GM12892 (cell line): Measurements from ENCODE around the gene MMP14.

Experiments
- POLR2A ChIP-seq: IDR thresholded peaks from 2 replicates; pipeline ENCODE4 v1.6.1; 2011; ENCODE audit warnings: low read depth, low read length, control low read depth
- TAF1 ChIP-seq: IDR thresholded peaks from 2 replicates; pipeline ENCODE4 v1.6.1; 2011; ENCODE audit warnings: low read depth, mild to moderate bottlenecking, control low read depth, low read length, borderline replicate concordance

DNA sequence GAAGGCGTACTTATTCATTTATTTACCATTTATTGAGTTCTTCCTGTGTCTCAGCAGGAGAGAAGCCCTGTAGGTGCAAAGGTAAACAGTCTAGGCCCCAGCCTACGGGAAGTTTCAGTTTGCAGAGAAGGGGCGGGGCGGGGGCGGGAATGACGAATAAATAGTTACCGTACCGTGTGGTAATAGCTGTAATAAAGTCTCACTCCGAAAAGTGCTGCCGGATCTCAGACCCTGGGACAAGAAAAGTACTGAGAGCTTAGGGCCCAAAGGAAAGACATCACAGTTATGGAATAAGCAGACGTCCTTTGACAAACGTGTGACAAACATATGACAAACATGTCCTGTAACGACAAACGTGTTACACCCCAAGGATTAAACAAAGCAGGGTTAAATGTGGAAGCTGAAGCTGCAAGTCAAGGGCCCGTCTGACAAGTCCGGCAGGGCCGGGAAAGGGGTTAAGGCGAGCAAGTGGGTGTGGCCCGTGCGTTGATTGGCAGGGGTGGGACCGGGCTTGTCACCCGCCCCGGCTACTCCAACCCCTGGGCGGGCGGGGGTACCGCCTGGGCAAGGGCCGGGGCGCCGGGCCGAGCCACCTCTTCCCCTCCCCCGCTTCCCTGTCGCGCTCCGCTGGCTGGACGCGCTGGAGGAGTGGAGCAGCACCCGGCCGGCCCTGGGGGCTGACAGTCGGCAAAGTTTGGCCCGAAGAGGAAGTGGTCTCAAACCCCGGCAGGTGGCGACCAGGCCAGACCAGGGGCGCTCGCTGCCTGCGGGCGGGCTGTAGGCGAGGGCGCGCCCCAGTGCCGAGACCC, 35.0 kb downstream of the MMP14 start, which contains the start of gene LRP10:
- TF ChIP-seq POLR2A (peak; percentile 79), TAF1 (peak; percentile 22; the same call in 1 of the 2 replicates)
